22Rv1 (cell line): ENCODE data around the gene CLASP1.

Source experiments
- H3K27ac ChIP-seq: fragments of 450-650 bp; 2 replicates; pipeline ENCODE4 v1.5.1; 2017
- ZFX ChIP-seq: fragments of 450-650 bp; IDR thresholded peaks from 2 replicates; pipeline ENCODE4 v1.6.1; 2017; ENCODE audit warnings: antibody characterized with exemption, borderline replicate concordance
- TF ChIP-seq, protein P1 (sequence below): fragments of 450-650 bp; IDR thresholded peaks from 2 replicates; pipeline ENCODE4 v1.5.1; 2017; ENCODE audit warnings: mild to moderate bottlenecking

CLASP1 gene

DNA sequence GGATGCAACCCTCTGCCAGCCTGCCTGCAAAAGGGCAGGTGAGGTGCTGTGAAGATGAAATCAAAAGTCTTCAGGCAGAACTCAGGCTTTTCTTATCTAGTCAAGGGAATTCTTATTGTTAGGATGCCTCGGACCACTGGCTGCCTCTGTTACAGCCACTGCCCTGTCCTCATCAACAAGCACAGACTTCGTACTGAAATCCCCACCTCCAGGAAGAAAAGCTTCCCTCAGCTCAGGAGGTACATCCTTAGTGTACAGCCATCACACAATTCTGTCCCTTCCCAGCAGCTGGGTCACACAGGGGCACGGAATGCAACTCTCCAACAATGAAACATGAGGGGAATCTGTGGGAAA, 128.6 kb downstream of the CLASP1 start:
- H3K27ac ChIP-seq, result no peak overlapping the region
- TF ChIP-seq ZFX, result no peak
- TF ChIP-seq, protein P1, sequence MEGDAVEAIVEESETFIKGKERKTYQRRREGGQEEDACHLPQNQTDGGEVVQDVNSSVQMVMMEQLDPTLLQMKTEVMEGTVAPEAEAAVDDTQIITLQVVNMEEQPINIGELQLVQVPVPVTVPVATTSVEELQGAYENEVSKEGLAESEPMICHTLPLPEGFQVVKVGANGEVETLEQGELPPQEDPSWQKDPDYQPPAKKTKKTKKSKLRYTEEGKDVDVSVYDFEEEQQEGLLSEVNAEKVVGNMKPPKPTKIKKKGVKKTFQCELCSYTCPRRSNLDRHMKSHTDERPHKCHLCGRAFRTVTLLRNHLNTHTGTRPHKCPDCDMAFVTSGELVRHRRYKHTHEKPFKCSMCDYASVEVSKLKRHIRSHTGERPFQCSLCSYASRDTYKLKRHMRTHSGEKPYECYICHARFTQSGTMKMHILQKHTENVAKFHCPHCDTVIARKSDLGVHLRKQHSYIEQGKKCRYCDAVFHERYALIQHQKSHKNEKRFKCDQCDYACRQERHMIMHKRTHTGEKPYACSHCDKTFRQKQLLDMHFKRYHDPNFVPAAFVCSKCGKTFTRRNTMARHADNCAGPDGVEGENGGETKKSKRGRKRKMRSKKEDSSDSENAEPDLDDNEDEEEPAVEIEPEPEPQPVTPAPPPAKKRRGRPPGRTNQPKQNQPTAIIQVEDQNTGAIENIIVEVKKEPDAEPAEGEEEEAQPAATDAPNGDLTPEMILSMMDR, result no peak

DNA sequence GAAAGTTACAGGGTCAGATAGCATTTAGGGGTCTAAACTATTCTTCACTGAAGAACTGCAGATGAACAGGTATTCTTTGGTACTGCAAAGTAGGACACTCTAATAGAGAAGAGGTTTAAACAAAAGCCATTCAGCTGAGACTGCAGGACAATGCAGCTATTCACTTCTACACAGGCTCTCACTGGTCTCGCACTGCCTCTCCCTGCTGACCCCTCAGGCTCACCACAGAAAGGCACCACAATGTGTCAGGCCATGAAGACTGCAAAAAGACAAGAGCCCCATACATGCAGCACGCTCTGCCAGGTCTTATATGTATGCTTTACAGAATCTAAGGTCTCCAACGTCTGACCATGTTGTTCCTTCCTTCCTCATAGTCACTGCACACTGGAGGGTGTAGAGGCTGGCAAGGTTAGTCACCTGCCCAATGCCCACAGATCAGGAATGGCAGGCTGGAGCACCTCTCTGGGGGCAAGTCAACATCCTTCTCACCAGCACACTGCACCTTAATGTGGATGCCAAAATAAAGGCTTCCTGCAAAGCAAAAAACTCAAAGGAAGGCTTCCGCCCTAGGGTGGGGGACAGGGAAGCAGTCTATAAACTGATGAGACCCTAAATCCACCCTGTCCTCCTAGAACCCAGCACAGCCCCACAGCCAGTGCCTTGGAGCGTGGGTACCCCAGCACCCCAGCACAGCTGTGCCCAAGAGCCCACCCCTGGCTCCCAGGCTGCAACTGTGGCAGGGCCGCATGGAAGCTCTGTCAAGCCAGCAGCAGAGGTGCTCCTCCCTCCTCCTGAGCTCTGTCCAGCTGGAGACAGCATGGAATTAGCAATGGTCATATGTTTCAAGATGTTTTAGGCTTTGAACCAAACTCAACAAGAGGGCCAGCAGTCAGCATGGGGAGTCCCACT, 129.3 kb downstream of the CLASP1 start:
- TF ChIP-seq, protein P1, result no peak
- TF ChIP-seq ZFX, result no peak
- H3K27ac ChIP-seq, result no peak overlapping the region

DNA sequence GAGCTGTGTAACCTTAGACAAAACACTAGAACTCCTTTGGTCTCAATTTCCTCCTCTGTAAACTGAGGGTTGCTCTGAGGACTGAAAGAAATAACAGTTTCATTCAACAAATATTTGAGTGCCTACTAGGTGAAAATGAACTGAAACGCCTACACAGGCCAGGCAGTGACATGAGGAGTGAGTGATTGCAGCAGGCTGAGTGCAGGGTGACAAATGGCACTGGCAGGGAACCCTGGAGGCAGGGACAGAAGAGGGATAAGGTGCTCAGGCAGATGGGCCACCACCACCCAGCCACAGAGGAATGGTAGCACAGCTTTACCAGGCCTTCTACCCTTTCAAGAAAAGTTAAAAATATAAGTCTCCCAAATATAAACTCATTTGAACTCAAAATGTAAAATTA, 130.1 kb downstream of the CLASP1 start:
- TF ChIP-seq ZFX, result no peak
- TF ChIP-seq, protein P1, result no peak
- no peak overlapping the region for H3K27ac ChIP-seq

DNA sequence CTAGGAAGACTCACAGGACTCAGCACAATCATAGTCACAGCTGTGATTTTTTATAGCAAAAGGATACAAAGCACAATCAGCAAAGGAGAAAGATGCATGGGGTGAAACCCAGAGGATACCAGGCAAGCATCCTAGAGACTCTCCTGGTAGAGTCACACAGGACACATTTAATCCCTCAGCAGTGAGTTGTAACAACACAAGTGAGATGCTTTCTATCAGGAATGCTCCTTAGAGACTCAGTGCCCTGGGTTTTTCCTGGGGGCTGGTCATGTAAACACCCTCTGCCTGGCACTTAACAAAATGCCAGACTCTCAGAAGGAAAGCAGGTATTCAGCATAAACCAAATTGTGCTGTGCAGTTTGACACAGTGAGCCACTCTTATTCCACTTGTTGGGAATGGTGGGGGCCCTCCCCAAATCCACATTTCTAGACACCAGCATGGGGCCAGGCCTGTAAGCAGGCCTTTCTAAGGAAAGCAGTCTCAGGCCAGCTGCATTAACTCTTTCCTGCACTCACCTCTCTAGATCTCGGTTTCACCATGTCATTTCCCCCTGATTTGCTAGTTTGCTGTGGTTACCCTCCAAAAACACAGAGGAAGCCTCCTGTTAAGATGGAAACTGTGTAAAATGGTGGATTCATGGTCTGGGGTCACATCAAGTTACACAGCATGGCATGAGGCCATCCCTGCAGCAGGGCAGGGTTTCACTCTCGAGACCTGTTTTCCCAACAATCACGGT, 135.5 kb downstream of the CLASP1 start:
- no peak for TF ChIP-seq ZFX
- TF ChIP-seq, protein P1, result no peak

DNA sequence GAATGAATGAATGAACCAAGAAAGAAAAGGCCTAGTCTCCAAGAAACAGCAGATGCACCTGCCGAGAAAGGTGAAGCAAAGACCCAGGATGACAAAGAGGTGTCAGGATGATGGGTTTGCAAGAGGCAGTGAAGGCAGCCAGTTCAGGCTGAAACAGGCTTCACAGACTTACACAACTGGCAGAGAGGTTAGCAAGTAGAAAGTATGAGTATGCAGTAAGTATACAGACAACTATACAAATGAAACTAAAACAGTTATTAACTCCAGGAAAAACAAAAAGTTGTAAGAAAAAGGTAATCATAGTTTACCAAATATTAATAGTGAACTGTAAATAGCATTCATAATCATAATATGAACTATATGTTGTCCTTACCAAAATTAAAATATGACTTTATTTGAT, 138.4 kb downstream of the CLASP1 start:
- no peak overlapping the region for H3K27ac ChIP-seq
- no peak for TF ChIP-seq ZFX
- TF ChIP-seq, protein P1, result no peak

More for the DNA sequence above, 135.5 kb downstream of the CLASP1 start:
- H3K27ac ChIP-seq, result no peak overlapping the region

DNA sequence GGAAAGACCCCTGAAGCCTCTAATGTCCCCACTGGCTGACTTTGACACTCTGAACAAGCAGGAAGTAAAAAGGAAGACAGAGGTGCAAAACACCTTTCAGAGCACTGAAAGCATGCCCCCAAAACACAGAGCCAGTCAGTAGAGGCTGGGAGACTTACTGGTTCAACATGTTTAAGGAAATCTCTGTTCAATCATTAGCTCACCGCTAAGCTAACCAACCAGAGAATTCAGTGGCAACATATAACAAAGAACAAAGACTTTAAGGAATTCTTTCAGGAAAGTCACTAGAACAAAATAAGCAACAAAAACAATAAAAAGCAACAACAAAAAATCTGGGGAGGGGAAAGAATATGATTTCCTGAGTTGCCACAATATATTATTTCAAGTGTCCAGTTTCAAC, 142.6 kb downstream of the CLASP1 start:
- no peak overlapping the region for H3K27ac ChIP-seq
- TF ChIP-seq, protein P1, result no peak
- TF ChIP-seq ZFX, result no peak
